Neuronal stem cell (in vitro differentiated cells): Measurements from ENCODE around the gene APOL5.

Experiments
- DNase-seq: peaks from one replicate; pipeline ENCODE4 v3.0.0-alpha.2; 2013; ENCODE audit warnings: low spot score
- H2AFZ ChIP-seq: one replicate; pipeline ENCODE4 v1.6.1; 2013; ENCODE audit warnings: mild to moderate bottlenecking, low read length, inconsistent platforms
- H2AK5ac ChIP-seq: 2 replicates; pipeline ENCODE4 v1.6.1; 2013; ENCODE audit warnings: low read depth, mild to moderate bottlenecking, inconsistent platforms, low read length, moderate library complexity, mixed read lengths
- H2BK120ac ChIP-seq: 2 replicates; pipeline ENCODE4 v1.6.1; 2013; ENCODE audit warnings: low read depth, mild to moderate bottlenecking, inconsistent platforms, low read length, moderate library complexity, mixed read lengths
- H2BK12ac ChIP-seq: one replicate; pipeline ENCODE4 v1.6.1; 2013; ENCODE audit warnings: low read length, inconsistent platforms
- H2BK15ac ChIP-seq: 2 replicates; pipeline ENCODE4 v1.6.1; 2013; ENCODE audit warnings: mild to moderate bottlenecking, low read length, inconsistent platforms, mixed read lengths
- H2BK5ac ChIP-seq: one replicate; pipeline ENCODE4 v1.6.1; 2013; ENCODE audit warnings: inconsistent platforms, mild to moderate bottlenecking, low read length, moderate library complexity
- H3K14ac ChIP-seq: one replicate; pipeline ENCODE4 v1.6.1; 2013; ENCODE audit warnings: low read length, inconsistent platforms
- H3K18ac ChIP-seq: 2 replicates; pipeline ENCODE4 v1.6.1; 2013; ENCODE audit warnings: low read length, inconsistent platforms
- H3K23ac ChIP-seq: 2 replicates; pipeline ENCODE4 v1.6.1; 2013; ENCODE audit warnings: low read depth, mild to moderate bottlenecking, mixed read lengths, low read length, inconsistent platforms; ENCODE audit not compliant: poor library complexity
- H3K27ac ChIP-seq: replicated peaks from 3 replicates; pipeline ENCODE4 v1.5.1; 2013; ENCODE audit warnings: low read length, inconsistent platforms
- H3K27me3 ChIP-seq, 3 experiments: 2 replicates each; pipeline ENCODE4 v1.6.1; 2013; ENCODE audit warnings: low read length in 3 of 3, mild to moderate bottlenecking in 2 of 3, inconsistent platforms in 1 of 3, low read depth in 1 of 3, mixed read lengths in 1 of 3, moderate library complexity in 1 of 3; ENCODE audit not compliant: control insufficient read depth in 3 of 3, insufficient read depth in 3 of 3
- H3K36me3 ChIP-seq, 2 donors: replicated peaks in 1 of 2; 2 replicates each; pipeline ENCODE4 v1.6.1; 2013; ENCODE audit warnings: low read length in 2 of 2; ENCODE audit not compliant: control insufficient read depth in 2 of 2, insufficient read depth in 2 of 2
- H3K4ac ChIP-seq: 2 replicates; pipeline ENCODE4 v1.6.1; 2013; ENCODE audit warnings: inconsistent platforms, mild to moderate bottlenecking, low read length, moderate library complexity
- H3K4me1 ChIP-seq, 2 donors: 1 replicate in 1 of 2; 2 replicates in 1 of 2; pipeline ENCODE4 v1.6.1; 2013; ENCODE audit warnings: low read length in 2 of 2, low read depth in 1 of 2; ENCODE audit not compliant: control insufficient read depth in 2 of 2, insufficient read depth in 1 of 2
- H3K4me2 ChIP-seq: one replicate; pipeline ENCODE4 v1.6.1; 2013; ENCODE audit warnings: mild to moderate bottlenecking, low read length, inconsistent platforms; ENCODE audit not compliant: insufficient read depth, poor library complexity, severe bottlenecking
- H3K4me3 ChIP-seq, 2 donors: 2 replicates each; pipeline ENCODE4 v1.5.1; 2013; ENCODE audit warnings: low read length in 2 of 2, mild to moderate bottlenecking in 2 of 2, inconsistent platforms in 1 of 2, moderate library complexity in 1 of 2
- H3K79me1 ChIP-seq: one replicate; pipeline ENCODE4 v1.6.1; 2013; ENCODE audit warnings: low read depth, mild to moderate bottlenecking, inconsistent platforms, low read length, moderate library complexity
- H3K9ac ChIP-seq: one replicate; pipeline ENCODE4 v1.6.1; 2013; ENCODE audit warnings: mild to moderate bottlenecking, low read depth, low read length, inconsistent platforms; ENCODE audit not compliant: poor library complexity
- H3K9me3 ChIP-seq, 2 donors: replicated peaks in 1 of 2; 2 replicates each; pipeline versions ENCODE3 to v1.6.1; 2013; ENCODE audit warnings: low read length in 2 of 2, mild to moderate bottlenecking in 2 of 2, inconsistent platforms in 1 of 2, low read depth in 1 of 2, mixed read lengths in 1 of 2, moderate library complexity in 1 of 2; ENCODE audit not compliant: control insufficient read depth in 2 of 2, insufficient read depth in 1 of 2
- H4K8ac ChIP-seq: one replicate; pipeline ENCODE4 v1.6.1; 2013; ENCODE audit warnings: low read depth, mild to moderate bottlenecking, inconsistent platforms, low read length, moderate library complexity
- H4K91ac ChIP-seq: one replicate; pipeline ENCODE4 v1.6.1; 2013; ENCODE audit warnings: low read length, low read depth, mild to moderate bottlenecking, inconsistent platforms; ENCODE audit not compliant: poor library complexity
- WGBS, 2 donors: extraction: QIAGEN DNeasy Blood & Tissue Kit; methylation state at CpG; one replicate each; pipeline ENCODE4 v1.1.7; 2013; ENCODE audit warnings: missing lambda C conversion rate in 2 of 2, mixed read lengths in 1 of 2; ENCODE audit not compliant: insufficient read length in 2 of 2, insufficient replicate concordance in 1 of 2; ENCODE audit errors: extremely low coverage in 2 of 2; 5-methylcytosine and 5-hydroxymethylcytosine counted together

APOL5 gene

GRCh38 chr22:35708453-35708852 lies 9.2 kb upstream of the APOL5 start:
- H2BK12ac ChIP-seq: no peak overlapping the region
- no peak overlapping the region for H3K9ac ChIP-seq
- no peak overlapping the region for H3K27ac ChIP-seq
- H3K9me3 ChIP-seq: no peaks in the 10 kb centered on the region
- H3K4me3 ChIP-seq: no peak overlapping the region
- H3K4me1 ChIP-seq: no peaks in the 10 kb centered on the region
- H2AFZ ChIP-seq: no peak overlapping the region
- H2BK5ac ChIP-seq: no peak overlapping the region
- no peak overlapping the region for H2AK5ac ChIP-seq
- H2BK15ac ChIP-seq: no peak overlapping the region
- no peak overlapping the region for H4K8ac ChIP-seq
- peaks cover 0 to 6% (median 0%) of the 10 kb centered on the region in 3 experiments for H3K27me3 ChIP-seq
- H3K79me1 ChIP-seq: no peaks in the 10 kb centered on the region
- H3K4me2 ChIP-seq: no peak overlapping the region
- H3K23ac ChIP-seq: no peak overlapping the region
- no peak overlapping the region for H4K91ac ChIP-seq
- no CpG with 5 or more reads among the region's 7 CpGs for WGBS, 2 donors
- H3K36me3 ChIP-seq: no peaks in the 10 kb centered on the region
- DNase-seq: no peak
- no peak overlapping the region for H3K4ac ChIP-seq
- no peak overlapping the region for H3K18ac ChIP-seq
- H2BK120ac ChIP-seq: no peak overlapping the region
- H3K14ac ChIP-seq: no peak overlapping the region

- Histone ChIP-seq H3K4me2 (no peak overlapping the region), H3K23ac (no peak overlapping the region), H3K27me3 (peaks cover 0 to 3% (median 0%) of the 10 kb centered on the region in 3 experiments), H2BK5ac (no peak overlapping the region), H2BK120ac (no peak overlapping the region), H4K8ac (no peak overlapping the region), H3K14ac (no peak overlapping the region), H3K27ac (no peak overlapping the region), H4K91ac (no peak overlapping the region), H2BK15ac (no peak overlapping the region), H2BK12ac (no peak overlapping the region), H3K9ac (no peak overlapping the region), H3K79me1 (no peaks in the 10 kb centered on the region), H3K4me3 (no peak overlapping the region), H3K9me3 (no peaks in the 10 kb centered on the region), H3K4ac (no peak overlapping the region), H3K4me1 (no peaks in the 10 kb centered on the region), H2AK5ac (no peak overlapping the region), H3K18ac (no peak overlapping the region), H2AFZ (no peak overlapping the region), H3K36me3 (no peaks in the 10 kb centered on the region)
- DNase-seq: no peak
- WGBS, 2 donors: no CpG with 5 or more reads among the region's 7 CpGs
Observed at GRCh38 chr22:35708917-35709316, 8.8 kb upstream of the APOL5 start.

- Histone ChIP-seq H2BK5ac (no peak overlapping the region), H3K4me2 (no peak overlapping the region), H2BK15ac (no peak overlapping the region), H3K9ac (no peak overlapping the region), H2BK12ac (no peak overlapping the region), H2BK120ac (no peak overlapping the region), H3K23ac (no peak overlapping the region), H4K8ac (no peak overlapping the region), H3K4me1 (no peaks in the 10 kb centered on the region), H3K18ac (no peak overlapping the region), H3K4ac (no peak overlapping the region), H4K91ac (no peak overlapping the region), H3K36me3 (no peaks in the 10 kb centered on the region), H2AK5ac (no peak overlapping the region), H3K27ac (no peak overlapping the region), H3K27me3 (no peaks in the 10 kb centered on the region), H3K9me3 (no peaks in the 10 kb centered on the region), H3K79me1 (no peaks in the 10 kb centered on the region), H3K4me3 (no peak overlapping the region), H3K14ac (no peak overlapping the region), H2AFZ (no peak overlapping the region)
- no peak for DNase-seq
- WGBS, 2 donors: no CpG with 5 or more reads among the region's 4 CpGs
Observed at GRCh38 chr22:35711336-35711735, 6.3 kb upstream of the APOL5 start.

- Histone ChIP-seq H2AK5ac (no peak overlapping the region), H3K23ac (no peak overlapping the region), H4K91ac (no peak overlapping the region), H3K9ac (no peak overlapping the region), H3K18ac (no peak overlapping the region), H2BK5ac (no peak overlapping the region), H3K4ac (no peak overlapping the region), H3K4me1 (no peaks in the 10 kb centered on the region), H3K14ac (no peak overlapping the region), H4K8ac (no peak overlapping the region), H3K36me3 (no peaks in the 10 kb centered on the region), H3K4me2 (no peak overlapping the region), H3K27ac (no peak overlapping the region), H2AFZ (peak overlapping the region; percentile 1), H3K4me3 (no peak overlapping the region), H3K79me1 (no peaks in the 10 kb centered on the region), H2BK120ac (no peak overlapping the region), H2BK12ac (no peak overlapping the region), H3K9me3 (no peaks in the 10 kb centered on the region), H3K27me3 (no peaks in the 10 kb centered on the region), H2BK15ac (no peak overlapping the region)
- DNase-seq: no peak
- no CpG with 5 or more reads among the region's 2 CpGs for WGBS, 2 donors
Observed at GRCh38 chr22:35712672-35713071, 5.0 kb upstream of the APOL5 start.
